Endodermal cell (in vitro differentiated cells): ENCODE data around the gene LRRC28. TPM values are rescaled to one million over a fixed set of nuclear protein-coding genes. Genes with fewer than 3 reads are reported as not detected.

ENCODE experiments used
- DNase-seq: peaks from one replicate; pipeline ENCODE4 v3.0.0-alpha.2; 2017
- H3K27ac ChIP-seq: 2 replicates; pipeline ENCODE4 v1.5.1; 2013; ENCODE audit warnings: mild to moderate bottlenecking, low read depth, low read length, moderate library complexity
- H3K27me3 ChIP-seq: 2 replicates; pipeline ENCODE4 v1.6.1; 2013; ENCODE audit warnings: mild to moderate bottlenecking, low read length, moderate library complexity; ENCODE audit not compliant: insufficient read depth, control insufficient read depth, poor library complexity, severe bottlenecking
- H3K36me3 ChIP-seq: 2 replicates; pipeline ENCODE4 v1.7.0; 2013; ENCODE audit warnings: mild to moderate bottlenecking, low read length, moderate library complexity; ENCODE audit not compliant: control insufficient read depth, insufficient read depth
- H3K4me1 ChIP-seq: one replicate; pipeline ENCODE4 v1.7.0; 2013; ENCODE audit warnings: low read length; ENCODE audit not compliant: control insufficient read depth, insufficient read depth
- H3K4me3 ChIP-seq: 2 replicates; pipeline ENCODE4 v1.5.1; 2013; ENCODE audit warnings: mild to moderate bottlenecking, low read length, moderate library complexity
- H3K9ac ChIP-seq: 2 replicates; pipeline ENCODE4 v1.6.1; 2013; ENCODE audit warnings: mild to moderate bottlenecking, low read length, moderate library complexity; ENCODE audit not compliant: poor library complexity, severe bottlenecking; ENCODE audit errors: extremely low read depth
- H3K9me3 ChIP-seq: 2 replicates; pipeline ENCODE4 v1.6.1; 2013; ENCODE audit warnings: mild to moderate bottlenecking, low read length, moderate library complexity; ENCODE audit not compliant: control insufficient read depth
- H3K27ac Mint-ChIP-seq: 2 replicates; pipeline ENCODE4 v1.8.0; 2020; ENCODE audit warnings: mixed read lengths
- H3K27me3 Mint-ChIP-seq: 2 replicates; pipeline ENCODE4 v1.8.0; 2021; ENCODE audit warnings: mild to moderate bottlenecking, mixed read lengths; ENCODE audit not compliant: insufficient read depth
- H3K36me3 Mint-ChIP-seq: 2 replicates; pipeline ENCODE4 v1.8.0; 2020; ENCODE audit warnings: low read depth, mixed read lengths
- H3K4me1 Mint-ChIP-seq: 2 replicates; pipeline ENCODE4 v1.8.0; 2020; ENCODE audit warnings: mixed read lengths
- H3K4me3 Mint-ChIP-seq: 2 replicates; pipeline ENCODE4 v1.8.0; 2020; ENCODE audit warnings: mild to moderate bottlenecking, moderate library complexity, mixed read lengths
- H3K9me3 Mint-ChIP-seq: 2 replicates; pipeline ENCODE4 v1.8.0; 2020; ENCODE audit warnings: mild to moderate bottlenecking, mixed read lengths
- WGBS, 2 experiments: methylation state at CpG; one replicate each; pipeline versions ENCODE4 v1.1.5 to v1.1.7; 2013; ENCODE audit warnings: missing lambda C conversion rate in 2 of 2, mixed read lengths in 1 of 2; ENCODE audit not compliant: insufficient coverage in 1 of 2, insufficient read length in 1 of 2; 5-methylcytosine and 5-hydroxymethylcytosine counted together
- long read RNA-seq, 4 experiments: library from polyadenylated mRNA in 2 of 4; library from RNA in 1 of 4; library from capped mRNA in 1 of 4; stranded (forward) in 3 of 4; unstranded in 1 of 4; transcript quantifications; one replicate each; pipeline ENCODE4 v2.0.0, GENCODE V29; 2020 to 2021; ENCODE audit warnings: inconsistent platforms in 1 of 4
- polyA plus RNA-seq, 2 experiments: library from polyadenylated mRNA; stranded (reverse); fragments of 50-300 nt; gene quantifications; one replicate each; pipeline ENCODE4 v1.2.3, GENCODE V29; 2013
- total RNA-seq, 2 donors: library from RNA; stranded (reverse); fragmentation: NEBNext Ultra II Directional in 1 of 2; extraction: Animal tissue kit (Norgen Biotek cat#: 25700) in 1 of 2; gene quantifications; 2 replicates in 1 of 2; 3 replicates in 1 of 2; pipeline ENCODE4 v1.2.1, GENCODE V29; 2021
- TF ChIP-seq, protein P1 (sequence below): fragments of 200-600 bp; sonication (generic); conservative IDR thresholded peaks from 2 replicates; pipeline ENCODE4 v1.5.0; 2021; ENCODE audit warnings: antibody characterized with exemption, mild to moderate bottlenecking

The LRRC28 gene
- total RNA-seq = 10 to 100 TPM; 26.1 to 35.5 TPM
- polyA plus RNA-seq (2013, experiment 1 of 2) = 33.2 TPM
- 33.0 TPM for polyA plus RNA-seq (2013, experiment 2 of 2)
- long read RNA-seq, experiment 1, full-length matches to known transcripts = 5 of 12 reads
- long read RNA-seq, experiment 1, partial matches to known transcripts = 2 of 12 reads
- long read RNA-seq, experiment 1, other reads (novel, unspliced or antisense) = 5 of 12 reads
- long read RNA-seq, experiment 2, full-length matches to known transcripts = 11 of 23 reads
- long read RNA-seq, experiment 2, partial matches to known transcripts = 6 of 23 reads
- long read RNA-seq, experiment 2, other reads (novel, unspliced or antisense) = 6 of 23 reads
- long read RNA-seq, experiment 3, full-length matches to known transcripts = 39 of 68 reads
- long read RNA-seq, experiment 3, partial matches to known transcripts = 5 of 68 reads
- long read RNA-seq, experiment 3, other reads (novel, unspliced or antisense) = 24 of 68 reads
- long read RNA-seq, experiment 4, full-length matches to known transcripts = 68 of 105 reads
- long read RNA-seq, experiment 4, partial matches to known transcripts = 2 of 105 reads
- long read RNA-seq, experiment 4, other reads (novel, unspliced or antisense) = 35 of 105 reads

DNA sequence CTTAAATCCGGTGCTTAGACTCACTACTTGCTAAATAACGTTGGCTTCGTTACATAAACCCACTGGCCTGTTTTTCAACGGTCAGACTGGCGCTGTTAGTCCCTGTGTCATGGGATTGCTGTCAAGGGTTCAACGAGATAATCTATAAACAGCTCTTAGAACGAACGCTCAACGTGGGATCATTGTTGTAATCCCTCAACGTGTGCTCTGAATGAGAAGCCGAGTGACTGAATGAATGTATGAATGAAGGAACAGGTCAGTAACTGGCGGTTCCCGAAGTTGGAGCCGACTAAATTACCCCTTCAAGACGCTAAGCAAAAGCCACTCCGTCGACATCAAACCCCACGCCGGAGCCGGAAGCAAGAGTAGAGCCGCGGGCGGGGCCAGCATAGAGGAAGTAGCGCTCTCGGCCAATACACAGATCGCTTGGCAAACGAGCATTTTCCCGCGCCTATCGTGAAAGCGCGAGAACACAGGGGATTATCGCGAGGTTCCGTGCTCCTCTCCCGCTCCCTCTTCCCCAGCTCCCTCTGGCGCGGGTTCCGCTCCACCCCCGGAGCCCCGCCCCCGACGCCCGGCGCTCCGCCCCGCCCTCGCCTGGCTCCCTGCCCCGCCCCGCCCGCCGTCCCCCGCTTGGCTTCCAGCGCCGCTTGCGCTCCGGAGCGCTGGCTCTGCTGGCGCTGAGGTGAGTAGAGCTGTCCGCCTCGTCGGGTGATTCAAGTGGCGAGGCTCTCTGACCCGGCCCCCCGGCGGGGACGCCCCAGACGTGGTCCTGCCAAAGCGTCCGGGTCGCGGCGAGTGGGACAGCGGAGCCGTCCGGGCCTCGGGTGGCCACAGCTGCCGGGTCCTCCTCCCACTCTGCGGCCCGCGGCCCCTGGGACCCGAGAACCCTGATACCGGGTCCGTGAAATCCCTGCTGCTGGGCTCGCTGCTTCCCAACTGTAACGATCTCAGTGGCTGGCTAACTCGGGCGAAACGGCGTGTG is at the start of gene LRRC28:
Gene LRRC28 (plus strand): TSS at position 625 of the 985 bp plus-strand sequence. CDS start 4,477 bp downstream, outside the sequence.
- H3K27ac Mint-ChIP-seq = peak within 1 kb of the TSS; percentile 95
- no peaks in the 10 kb centered on the region for H3K36me3 Mint-ChIP-seq
- H3K4me3 Mint-ChIP-seq = no peak within 1 kb of the TSS

DNA sequence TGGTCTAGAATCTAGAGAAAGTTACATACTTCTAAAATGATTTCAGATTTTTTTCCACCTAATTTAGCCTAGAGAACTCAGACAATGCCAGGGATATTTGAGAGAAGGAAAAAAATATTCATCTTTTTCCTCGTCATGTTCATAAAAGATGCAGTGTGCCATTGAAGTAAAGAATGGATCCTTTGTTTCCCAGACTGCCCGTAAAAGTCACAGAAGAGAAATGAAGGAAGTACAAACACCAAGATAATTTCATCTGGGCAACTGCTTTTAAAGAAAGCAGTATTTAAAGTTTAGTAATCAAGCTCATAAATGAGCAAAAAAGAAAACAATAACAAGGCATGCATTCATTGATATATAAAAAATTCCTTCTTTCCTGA is 49.1 kb upstream of the LRRC28 start:
- 77 to 79% methylated on average over 2 of the region's 2 CpGs for WGBS, 2 experiments
- TF ChIP-seq, protein P1, sequence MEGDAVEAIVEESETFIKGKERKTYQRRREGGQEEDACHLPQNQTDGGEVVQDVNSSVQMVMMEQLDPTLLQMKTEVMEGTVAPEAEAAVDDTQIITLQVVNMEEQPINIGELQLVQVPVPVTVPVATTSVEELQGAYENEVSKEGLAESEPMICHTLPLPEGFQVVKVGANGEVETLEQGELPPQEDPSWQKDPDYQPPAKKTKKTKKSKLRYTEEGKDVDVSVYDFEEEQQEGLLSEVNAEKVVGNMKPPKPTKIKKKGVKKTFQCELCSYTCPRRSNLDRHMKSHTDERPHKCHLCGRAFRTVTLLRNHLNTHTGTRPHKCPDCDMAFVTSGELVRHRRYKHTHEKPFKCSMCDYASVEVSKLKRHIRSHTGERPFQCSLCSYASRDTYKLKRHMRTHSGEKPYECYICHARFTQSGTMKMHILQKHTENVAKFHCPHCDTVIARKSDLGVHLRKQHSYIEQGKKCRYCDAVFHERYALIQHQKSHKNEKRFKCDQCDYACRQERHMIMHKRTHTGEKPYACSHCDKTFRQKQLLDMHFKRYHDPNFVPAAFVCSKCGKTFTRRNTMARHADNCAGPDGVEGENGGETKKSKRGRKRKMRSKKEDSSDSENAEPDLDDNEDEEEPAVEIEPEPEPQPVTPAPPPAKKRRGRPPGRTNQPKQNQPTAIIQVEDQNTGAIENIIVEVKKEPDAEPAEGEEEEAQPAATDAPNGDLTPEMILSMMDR = no peak
- no peak overlapping the region for H3K9ac ChIP-seq
- H3K9me3 Mint-ChIP-seq = no peaks in the 10 kb centered on the region
- no peak for DNase-seq
- no peak overlapping the region for H3K4me3 ChIP-seq
- H3K27ac ChIP-seq = no peak overlapping the region
- no peaks in the 10 kb centered on the region for H3K4me1 ChIP-seq
- no peaks in the 10 kb centered on the region for H3K27me3 Mint-ChIP-seq
- H3K4me1 Mint-ChIP-seq = no peaks in the 10 kb centered on the region
- peaks cover 7% of the 10 kb centered on the region for H3K36me3 ChIP-seq
- no peaks in the 10 kb centered on the region for H3K27me3 ChIP-seq
- no peak overlapping the region for H3K4me3 Mint-ChIP-seq
- no peak overlapping the region for H3K27ac Mint-ChIP-seq
- peaks cover 32% of the 10 kb centered on the region for H3K36me3 Mint-ChIP-seq
- no peaks in the 10 kb centered on the region for H3K9me3 ChIP-seq

More for the DNA sequence above, at the start of gene LRRC28:
- WGBS, 2 experiments = 0% methylated on average over 35 to 90 of the region's 90 CpGs
- Mint-ChIP-seq H3K27me3 (no peaks in the 10 kb centered on the region), H3K9me3 (no peaks in the 10 kb centered on the region), H3K4me1 (peaks cover 4% of the 10 kb centered on the region)
- peaks cover 4% of the 10 kb centered on the region for H3K4me1 ChIP-seq
- peaks cover 4% of the 10 kb centered on the region for H3K36me3 ChIP-seq
- TF ChIP-seq, protein P1 = no peak
- H3K27ac ChIP-seq = peak within 1 kb of the TSS; percentile 79
- DNase-seq = peak; percentile 99
- H3K9ac ChIP-seq = peak within 1 kb of the TSS; percentile 78
- H3K4me3 ChIP-seq = peak within 1 kb of the TSS; percentile 97
- H3K9me3 ChIP-seq = no peaks in the 10 kb centered on the region
- no peaks in the 10 kb centered on the region for H3K27me3 ChIP-seq

DNA sequence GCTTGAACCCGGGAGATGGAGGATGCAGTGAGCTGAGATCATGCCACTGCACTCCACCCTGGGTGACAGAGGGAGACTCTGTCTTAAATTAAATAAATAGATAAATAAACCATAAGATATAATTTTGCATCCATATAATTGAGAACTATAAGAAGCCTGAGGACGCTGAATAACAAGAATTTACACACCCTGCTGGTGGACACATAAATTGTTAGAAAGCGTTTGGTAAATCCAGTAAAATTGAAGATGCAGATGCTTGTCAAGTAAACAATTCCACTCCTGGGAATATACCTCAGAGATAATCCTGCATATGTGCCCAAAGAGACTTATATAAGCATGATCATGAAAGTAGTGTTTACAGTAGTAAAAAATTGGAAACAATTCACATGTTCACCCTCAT is 43.6 kb upstream of the LRRC28 start:
- H3K27ac Mint-ChIP-seq = no peak overlapping the region
- no peaks in the 10 kb centered on the region for H3K9me3 Mint-ChIP-seq
- TF ChIP-seq, protein P1 = peak; percentile 25
- Histone ChIP-seq H3K4me3 (no peak overlapping the region), H3K36me3 (no peaks in the 10 kb centered on the region), H3K27ac (no peak overlapping the region), H3K27me3 (no peaks in the 10 kb centered on the region), H3K9me3 (no peaks in the 10 kb centered on the region), H3K4me1 (no peaks in the 10 kb centered on the region), H3K9ac (no peak overlapping the region)
- peaks cover 18% of the 10 kb centered on the region for H3K36me3 Mint-ChIP-seq
- 92 to 94% methylated on average over 2 to 3 of the region's 3 CpGs for WGBS, 2 experiments
- no peak for DNase-seq
- no peak overlapping the region for H3K4me3 Mint-ChIP-seq
- no peaks in the 10 kb centered on the region for H3K4me1 Mint-ChIP-seq
- no peaks in the 10 kb centered on the region for H3K27me3 Mint-ChIP-seq
